CD14-positive monocyte (primary cell): ENCODE results near the gene GREB1. TPM values are rescaled to one million over a fixed set of nuclear protein-coding genes. Genes with fewer than 3 reads are reported as not detected.

ENCODE experiments used
- DNase-seq, 3 donors: peaks; one replicate each; pipeline ENCODE4 v3.0.0-alpha.2; 2011 to 2022
- H2AFZ ChIP-seq: 2 replicates; pipeline ENCODE4 v1.6.0; 2012; ENCODE audit warnings: mild to moderate bottlenecking, low read depth, low read length, inconsistent platforms; ENCODE audit not compliant: insufficient read depth, poor library complexity, severe bottlenecking
- H3K27ac ChIP-seq, 2 donors: 1 replicate in 1 of 2; 2 replicates in 1 of 2; pipeline ENCODE4 v1.5.1; 2012 to 2013; ENCODE audit warnings: low read length in 2 of 2, control low read depth in 1 of 2, inconsistent platforms in 1 of 2, low read depth in 1 of 2, mild to moderate bottlenecking in 1 of 2
- H3K27me3 ChIP-seq, 2 donors: one replicate each; pipeline versions ENCODE4 v1.6.0 to v1.6.1; 2011 to 2013; ENCODE audit warnings: low read length in 2 of 2; ENCODE audit not compliant: control insufficient read depth in 2 of 2, insufficient read depth in 2 of 2
- H3K36me3 ChIP-seq, 2 donors: replicated peaks in 1 of 2; 1 replicate in 1 of 2; 2 replicates in 1 of 2; pipeline versions ENCODE4 v1.5.1 to v1.6.1; 2012 to 2013; ENCODE audit warnings: low read length in 2 of 2, control low read depth in 1 of 2, inconsistent platforms in 1 of 2, mild to moderate bottlenecking in 1 of 2; ENCODE audit not compliant: insufficient read depth in 2 of 2, control insufficient read depth in 1 of 2
- H3K4me1 ChIP-seq, 2 donors: 1 replicate in 1 of 2; 2 replicates in 1 of 2; pipeline versions ENCODE4 v1.5.1 to v1.6.1; 2012 to 2013; ENCODE audit warnings: low read length in 2 of 2, control low read depth in 1 of 2, inconsistent platforms in 1 of 2, mild to moderate bottlenecking in 1 of 2, moderate library complexity in 1 of 2; ENCODE audit not compliant: insufficient read depth in 2 of 2, control insufficient read depth in 1 of 2
- H3K4me2 ChIP-seq: replicated peaks from 2 replicates; pipeline ENCODE3; 2012; ENCODE audit warnings: low read length, moderate library complexity, mild to moderate bottlenecking; ENCODE audit not compliant: poor library complexity, severe bottlenecking; ENCODE audit errors: extremely low read depth
- H3K4me3 ChIP-seq, 3 experiments: fragments of 200-600 bp in 1 of 3; sonication (generic) in 1 of 3; replicated peaks in 1 of 3; 1 replicate in 2 of 3; 2 replicates in 1 of 3; pipeline ENCODE4 v1.5.1; 2011 to 2013; ENCODE audit warnings: low read length in 3 of 3, mild to moderate bottlenecking in 3 of 3, control low read depth in 2 of 3, low read depth in 2 of 3, inconsistent platforms in 1 of 3, moderate library complexity in 1 of 3
- H3K79me2 ChIP-seq: 2 replicates; pipeline ENCODE4 v1.6.0; 2012; ENCODE audit warnings: mild to moderate bottlenecking, control low read depth, inconsistent platforms, low read length, moderate library complexity; ENCODE audit not compliant: insufficient read depth
- H3K9ac ChIP-seq: 2 replicates; pipeline ENCODE4 v1.6.0; 2017; ENCODE audit warnings: low read length, mild to moderate bottlenecking; ENCODE audit not compliant: insufficient read depth, poor library complexity, severe bottlenecking
- H3K9me3 ChIP-seq, 2 donors: replicated peaks in 1 of 2; 1 replicate in 1 of 2; 2 replicates in 1 of 2; pipeline versions ENCODE4 v1.5.1 to v1.6.1; 2012 to 2013; ENCODE audit warnings: low read length in 2 of 2, control low read depth in 1 of 2; ENCODE audit not compliant: control insufficient read depth in 1 of 2, insufficient read depth in 1 of 2
- H4K20me1 ChIP-seq: 2 replicates; pipeline ENCODE4 v1.6.0; 2012; ENCODE audit warnings: mild to moderate bottlenecking, low read length, control low read depth, moderate library complexity; ENCODE audit not compliant: insufficient read depth
- H3K27ac Mint-ChIP-seq, 7 donors: one replicate each; pipeline ENCODE4 v1.8.0; 2020; ENCODE audit warnings: mild to moderate bottlenecking in 7 of 7, mixed read lengths in 7 of 7, moderate library complexity in 6 of 7, inconsistent platforms in 2 of 7
- H3K27me3 Mint-ChIP-seq, 3 donors: one replicate each; pipeline ENCODE4 v1.8.0; 2021 to 2022; ENCODE audit warnings: low read depth in 3 of 3, mild to moderate bottlenecking in 3 of 3, mixed read lengths in 3 of 3, moderate library complexity in 3 of 3, inconsistent platforms in 1 of 3
- H3K36me3 Mint-ChIP-seq, 2 donors: one replicate each; pipeline ENCODE4 v1.8.0; 2020; ENCODE audit warnings: mixed read lengths in 2 of 2, inconsistent platforms in 1 of 2, mild to moderate bottlenecking in 1 of 2
- H3K4me1 Mint-ChIP-seq: one replicate; pipeline ENCODE4 v1.8.0; 2020; ENCODE audit warnings: mild to moderate bottlenecking, mixed read lengths
- H3K4me3 Mint-ChIP-seq, 2 donors: one replicate each; pipeline ENCODE4 v1.8.0; 2020; ENCODE audit warnings: mild to moderate bottlenecking in 2 of 2, mixed read lengths in 2 of 2, moderate library complexity in 1 of 2
- H3K9me3 Mint-ChIP-seq, 7 donors: one replicate each; pipeline ENCODE4 v1.8.0; 2020 to 2022; ENCODE audit warnings: mixed read lengths in 7 of 7, mild to moderate bottlenecking in 6 of 7, moderate library complexity in 6 of 7, inconsistent platforms in 2 of 7
- CTCF ChIP-seq: fragments of 200-600 bp; IDR thresholded peaks from one replicate; pipeline ENCODE4 v1.8.0; 2022; ENCODE audit warnings: antibody characterized with exemption, mild to moderate bottlenecking
- WGBS: methylation state at CpG from one replicate; pipeline ENCODE4 v1.1.5; 2013; ENCODE audit warnings: missing lambda C conversion rate; ENCODE audit not compliant: insufficient coverage; 5-methylcytosine and 5-hydroxymethylcytosine counted together
- intact Hi-C, 2 donors: fragments of 100-400 bp; cut with micrococcal nuclease; formaldehyde crosslinking; loops; one replicate each; pipeline versions ENCODE4 v1.15.0 to v1.15.1; 2023
- polyA plus RNA-seq, 3 donors: library from polyadenylated mRNA; depleted of rRNA in 1 of 3; unstranded in 2 of 3; stranded (reverse) in 1 of 3; fragments of 300-500 nt in 2 of 3; fragments of >200 nt in 1 of 3; fragmentation: Illumina TruSeq in 2 of 3; gene quantifications; 1 replicate in 2 of 3; 2 replicates in 1 of 3; pipeline ENCODE4 v1.2.3, GENCODE V29; 2012 to 2021

GREB1 gene
- polyA plus RNA-seq, 3 donors = not detected

GRCh38 chr2:11616097-11616687 is 82.3 kb downstream of the GREB1 start:
- Mint-ChIP-seq H3K36me3 (no peaks in the 10 kb centered on the region), H3K4me1 (peaks cover 4% of the 10 kb centered on the region), H3K27ac (no peak overlapping the region), H3K4me3 (no peak overlapping the region), H3K9me3 (no peaks in the 10 kb centered on the region), H3K27me3 (peaks cover 3 to 10% (median 4%) of the 10 kb centered on the region in 3 donors)
- Histone ChIP-seq H3K79me2 (no peaks in the 10 kb centered on the region), H2AFZ (no peak overlapping the region), H3K4me2 (no peak overlapping the region), H3K27me3 (no peaks in the 10 kb centered on the region), H3K36me3 (no peaks in the 10 kb centered on the region), H3K9ac (no peak overlapping the region), H3K4me3 (no peak overlapping the region), H3K9me3 (no peaks in the 10 kb centered on the region), H3K4me1 (no peaks in the 10 kb centered on the region), H3K27ac (no peak overlapping the region), H4K20me1 (no peaks in the 10 kb centered on the region)
- TF ChIP-seq CTCF = no peak
- intact Hi-C loops = no loop called here
- no peak for DNase-seq
- WGBS = 89% methylated on average over 10 of the region's 14 CpGs

GRCh38 chr2:11616851-11617415 is 83.1 kb downstream of the GREB1 start:
- DNase-seq = no peak
- peaks cover 0 to 2% of the 10 kb centered on the region in 2 donors for H3K27me3 ChIP-seq
- no peaks in the 10 kb centered on the region for H3K9me3 ChIP-seq
- 89% methylated on average over 15 of the region's 19 CpGs for WGBS
- H3K4me3 ChIP-seq = no peak overlapping the region
- H3K4me3 Mint-ChIP-seq = no peak overlapping the region
- peaks cover 3 to 5% (median 4%) of the 10 kb centered on the region in 3 donors for H3K27me3 Mint-ChIP-seq
- H3K9me3 Mint-ChIP-seq = no peaks in the 10 kb centered on the region
- no peak for TF ChIP-seq CTCF
- H3K4me1 Mint-ChIP-seq = peaks cover 4% of the 10 kb centered on the region
- H2AFZ ChIP-seq = no peak overlapping the region
- H4K20me1 ChIP-seq = no peaks in the 10 kb centered on the region
- H3K27ac Mint-ChIP-seq = no peak overlapping the region
- H3K4me1 ChIP-seq = no peaks in the 10 kb centered on the region
- intact Hi-C loops = no loop called here
- no peak overlapping the region for H3K4me2 ChIP-seq
- no peaks in the 10 kb centered on the region for H3K36me3 ChIP-seq
- no peak overlapping the region for H3K27ac ChIP-seq
- H3K9ac ChIP-seq = no peak overlapping the region
- no peaks in the 10 kb centered on the region for H3K79me2 ChIP-seq
- H3K36me3 Mint-ChIP-seq = no peaks in the 10 kb centered on the region
